WTC11 (cell line): ENCODE results near the gene FSTL4. TPM values are rescaled to one million over a fixed set of nuclear protein-coding genes. Genes with fewer than 3 reads are reported as not detected.

Experiments used
- ATAC-seq: fragments of 200-7000 bp; cut with Tn5 transposase; 2 replicates; pipeline ENCODE4 v1.10.0; 2021; ENCODE audit warnings: mild to moderate bottlenecking, moderate library complexity
- CTCF ChIA-PET: fragments of 300-600 bp; sonication (Branson Sonifier 250); formaldehyde crosslinking; loops from one replicate; lab custom pipeline; 2021; ENCODE audit warnings: antibody characterized with exemption; lab: Charles Lee
- POLR2A ChIA-PET: fragments of 350-600 bp; sonication (Branson Sonifier 250); formaldehyde crosslinking; loops from one replicate; lab custom pipeline; 2021; ENCODE audit warnings: antibody characterized with exemption; lab: Charles Lee
- DNase-seq: peaks from one replicate; pipeline ENCODE4 v3.0.0; 2021; ENCODE audit warnings: low spot score
- H3K27ac Mint-ChIP-seq: 2 replicates; pipeline ENCODE4 v1.8.0; 2021; ENCODE audit warnings: mixed read lengths
- H3K27me3 Mint-ChIP-seq: 2 replicates; pipeline ENCODE4 v1.8.0; 2021; ENCODE audit warnings: low read depth, mild to moderate bottlenecking, moderate library complexity, mixed read lengths
- H3K36me3 Mint-ChIP-seq: 2 replicates; pipeline ENCODE4 v1.8.0; 2021; ENCODE audit warnings: mixed read lengths
- H3K4me1 Mint-ChIP-seq: 2 replicates; pipeline ENCODE4 v1.8.0; 2022; ENCODE audit warnings: mixed read lengths
- H3K4me3 Mint-ChIP-seq: 2 replicates; pipeline ENCODE4 v1.8.0; 2021; ENCODE audit warnings: mild to moderate bottlenecking, moderate library complexity, mixed read lengths
- H3K9me3 Mint-ChIP-seq: 2 replicates; pipeline ENCODE4 v1.8.0; 2021; ENCODE audit warnings: mixed read lengths
- ARID4B ChIP-seq: sonication (generic); formaldehyde crosslinking; IDR thresholded peaks from 2 replicates; pipeline ENCODE4 v1.8.0; 2023; ENCODE audit warnings: missing genetic modification reagents, mild to moderate bottlenecking, borderline replicate concordance
- CBFB ChIP-seq: sonication (generic); formaldehyde crosslinking; IDR thresholded peaks from 2 replicates; pipeline ENCODE4 v1.8.1; 2022; ENCODE audit warnings: mild to moderate bottlenecking, low read depth, missing genetic modification reagents
- CREB1 ChIP-seq: sonication (generic); formaldehyde crosslinking; IDR thresholded peaks from 2 replicates; pipeline ENCODE4 v1.8.0; 2023; ENCODE audit warnings: mild to moderate bottlenecking, missing genetic modification reagents
- FOXP1 ChIP-seq: sonication (generic); formaldehyde crosslinking; IDR thresholded peaks from 2 replicates; pipeline ENCODE4 v1.8.0; 2022; ENCODE audit warnings: missing genetic modification reagents, mild to moderate bottlenecking, moderate library complexity, borderline replicate concordance
- GRHL2 ChIP-seq: fragments of 250-450 bp; sonication (Bioruptor Pico); IDR thresholded peaks from 2 replicates; pipeline ENCODE4 v1.8.0; 2022; ENCODE audit warnings: mild to moderate bottlenecking, moderate library complexity; ENCODE audit not compliant: insufficient replicate concordance, severe bottlenecking
- MLX ChIP-seq: sonication (generic); formaldehyde crosslinking; IDR thresholded peaks from 2 replicates; pipeline ENCODE4 v1.8.1; 2023; ENCODE audit warnings: mild to moderate bottlenecking, missing genetic modification reagents, moderate library complexity
- MYBL2 ChIP-seq: sonication (generic); formaldehyde crosslinking; IDR thresholded peaks from 2 replicates; pipeline ENCODE4 v1.8.1; 2023; ENCODE audit warnings: mild to moderate bottlenecking, moderate library complexity, missing genetic modification reagents
- NFE2L1 ChIP-seq: sonication (generic); formaldehyde crosslinking; IDR thresholded peaks from 2 replicates; pipeline ENCODE4 v1.8.1; 2023; ENCODE audit warnings: missing genetic modification reagents
- NR1H2 ChIP-seq: sonication (generic); formaldehyde crosslinking; IDR thresholded peaks from 2 replicates; pipeline ENCODE4 v1.9.0; 2021; ENCODE audit warnings: mild to moderate bottlenecking, moderate library complexity, missing genetic modification reagents
- PRDM15 ChIP-seq: sonication (generic); formaldehyde crosslinking; IDR thresholded peaks from 2 replicates; pipeline ENCODE4 v1.8.0; 2022; ENCODE audit warnings: missing genetic modification reagents
- RORB ChIP-seq: fragments of 250-450 bp; sonication (Bioruptor Pico); IDR thresholded peaks from 2 replicates; pipeline ENCODE4 v1.9.0; 2021; ENCODE audit warnings: mild to moderate bottlenecking
- SMAD3 ChIP-seq: sonication (generic); formaldehyde crosslinking; IDR thresholded peaks from 2 replicates; pipeline ENCODE4 v1.8.0; 2022; ENCODE audit warnings: missing genetic modification reagents, mild to moderate bottlenecking, borderline replicate concordance
- SMAD4 ChIP-seq: sonication (generic); formaldehyde crosslinking; IDR thresholded peaks from 2 replicates; pipeline ENCODE4 v1.8.0; 2022; ENCODE audit warnings: mild to moderate bottlenecking, missing genetic modification reagents
- TP53 ChIP-seq: sonication (generic); formaldehyde crosslinking; IDR thresholded peaks from 2 replicates; pipeline ENCODE4 v1.8.1; 2023; ENCODE audit warnings: mild to moderate bottlenecking, missing genetic modification reagents
- ZNF219 ChIP-seq: sonication (generic); formaldehyde crosslinking; IDR thresholded peaks from 2 replicates; pipeline ENCODE4 v1.8.0; 2023; ENCODE audit warnings: missing genetic modification reagents, mild to moderate bottlenecking, borderline replicate concordance
- total RNA-seq: library from RNA; stranded (reverse); gene quantifications from 3 replicates; pipeline ENCODE4 v1.2.3, GENCODE V29; 2021
- TF ChIP-seq, protein P1 (sequence below): fragments of 250-450 bp; sonication (Bioruptor Pico); conservative IDR thresholded peaks from 2 replicates; pipeline ENCODE4 v1.9.0; 2021; ENCODE audit warnings: mild to moderate bottlenecking
- TF ChIP-seq, protein P2 (sequence below): fragments of 250-450 bp; sonication (Bioruptor Pico); IDR thresholded peaks from 2 replicates; pipeline ENCODE4 v1.9.0; 2021; ENCODE audit warnings: mild to moderate bottlenecking
- TF ChIP-seq, protein P3 (sequence below): sonication (generic); formaldehyde crosslinking; IDR thresholded peaks from 2 replicates; pipeline ENCODE4 v1.8.0; 2022; ENCODE audit warnings: mild to moderate bottlenecking, missing genetic modification reagents

FSTL4 gene
- total RNA-seq, 1 experiment from 2014 or later, result 6.1 TPM

GRCh38 chr5:133159543-133159942, 452.8 kb downstream of the FSTL4 start:
- Mint-ChIP-seq H3K27me3 (no peaks in the 10 kb centered on the region), H3K27ac (no peak overlapping the region), H3K36me3 (no peaks in the 10 kb centered on the region), H3K4me1 (no peaks in the 10 kb centered on the region), H3K4me3 (no peak overlapping the region), H3K9me3 (no peaks in the 10 kb centered on the region)
- ATAC-seq (no peak), DNase-seq (no peak)
- POLR2A ChIA-PET, result interaction anchor here (0.6 to 0.7 kb wide), 2 partner anchors 27 to 1006 kb away, joined by 3 to 7 read pairs; no protein-coding TSS in a partner anchor
- CTCF ChIA-PET, result no interaction called here
- no peak for TF ChIP-seq ARID4B
- no peak for TF ChIP-seq NFE2L1 (CRISPR knock-in tag)
- no peak for TF ChIP-seq MYBL2 (CRISPR knock-in tag)
- no peak for TF ChIP-seq TP53 (CRISPR knock-in tag)
- no peak for TF ChIP-seq FOXP1
- no peak for TF ChIP-seq CBFB (CRISPR knock-in tag)
- TF ChIP-seq, protein P1, sequence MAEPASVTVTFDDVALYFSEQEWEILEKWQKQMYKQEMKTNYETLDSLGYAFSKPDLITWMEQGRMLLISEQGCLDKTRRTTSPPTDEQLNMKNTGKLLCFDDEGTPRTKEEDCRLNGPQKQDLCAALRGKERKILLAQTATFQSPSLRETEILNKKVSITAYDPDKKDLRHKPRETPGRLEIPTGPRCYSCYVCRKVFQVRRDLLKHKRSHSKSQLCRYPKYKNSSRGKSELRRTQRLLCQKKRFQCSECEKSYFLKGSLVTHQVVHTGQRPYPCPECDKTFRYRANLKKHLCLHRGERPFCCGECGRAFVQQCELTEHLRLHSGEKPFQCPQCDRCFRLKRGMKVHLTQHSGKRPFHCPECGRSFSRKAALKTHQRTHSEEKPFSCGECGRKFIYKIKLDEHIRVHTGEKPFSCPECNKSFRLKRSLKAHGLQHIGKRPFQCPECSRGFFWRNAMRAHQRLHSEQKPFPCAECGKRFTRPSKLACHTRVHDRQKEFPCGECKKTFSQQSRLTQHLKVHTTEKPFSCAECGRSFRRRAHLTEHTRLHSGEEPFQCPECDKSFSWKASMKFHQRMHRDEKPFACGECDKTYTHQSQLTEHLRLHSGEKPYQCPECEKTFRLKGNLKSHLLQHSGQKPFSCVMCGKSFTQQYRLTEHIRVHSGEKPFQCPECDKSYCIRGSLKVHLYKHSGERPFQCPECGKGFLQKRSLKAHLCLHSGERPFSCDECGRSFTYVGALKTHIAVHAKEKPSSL (CRISPR knock-in tag), result no peak
- TF ChIP-seq MLX, result no peak
- no peak for TF ChIP-seq RORB (CRISPR knock-in tag)
- TF ChIP-seq, protein P2, sequence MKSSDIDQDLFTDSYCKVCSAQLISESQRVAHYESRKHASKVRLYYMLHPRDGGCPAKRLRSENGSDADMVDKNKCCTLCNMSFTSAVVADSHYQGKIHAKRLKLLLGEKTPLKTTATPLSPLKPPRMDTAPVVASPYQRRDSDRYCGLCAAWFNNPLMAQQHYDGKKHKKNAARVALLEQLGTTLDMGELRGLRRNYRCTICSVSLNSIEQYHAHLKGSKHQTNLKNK (CRISPR knock-in tag), result no peak
- TF ChIP-seq PRDM15 (CRISPR knock-in tag), result no peak
- TF ChIP-seq CREB1 (CRISPR knock-in tag), result no peak
- no peak for TF ChIP-seq ZNF219 (CRISPR knock-in tag)
- no peak for TF ChIP-seq SMAD4
- no peak for TF ChIP-seq GRHL2 (CRISPR knock-in tag)
- TF ChIP-seq NR1H2 (CRISPR knock-in tag), result no peak
- TF ChIP-seq, protein P3, sequence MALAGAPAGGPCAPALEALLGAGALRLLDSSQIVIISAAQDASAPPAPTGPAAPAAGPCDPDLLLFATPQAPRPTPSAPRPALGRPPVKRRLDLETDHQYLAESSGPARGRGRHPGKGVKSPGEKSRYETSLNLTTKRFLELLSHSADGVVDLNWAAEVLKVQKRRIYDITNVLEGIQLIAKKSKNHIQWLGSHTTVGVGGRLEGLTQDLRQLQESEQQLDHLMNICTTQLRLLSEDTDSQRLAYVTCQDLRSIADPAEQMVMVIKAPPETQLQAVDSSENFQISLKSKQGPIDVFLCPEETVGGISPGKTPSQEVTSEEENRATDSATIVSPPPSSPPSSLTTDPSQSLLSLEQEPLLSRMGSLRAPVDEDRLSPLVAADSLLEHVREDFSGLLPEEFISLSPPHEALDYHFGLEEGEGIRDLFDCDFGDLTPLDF (CRISPR knock-in tag), result no peak
- TF ChIP-seq SMAD3 (CRISPR knock-in tag), result no peak
